Activated CD4-positive, CD25-positive, alpha-beta regulatory T cell treated with anti-CD3 and anti-CD28 coated beads, Interleukin-2, amount 50 U/mL, for 24 hours (primary cell): ENCODE results near the gene ATP11A.
A peak's percentile ranks its signal among the peaks of the same experiment; 100 is the strongest.
"Not testable (repeated sequence)": the region's sequence is repeated elsewhere in the genome, so short reads cannot be mapped to it uniquely, and the experiment has no call there.

Experiments used
- ATAC-seq, 2 donors: fragments of 150-1000 bp; cut with Tn5 transposase; one replicate each; pipeline ENCODE4 v1.10.0; 2021; ENCODE audit warnings: mild to moderate bottlenecking in 1 of 2, moderate library complexity in 1 of 2

The ATP11A gene

GRCh38 chr13:112693831-112694497, 4.1 kb downstream of the ATP11A start:
- ATAC-seq = no peak

DNA sequence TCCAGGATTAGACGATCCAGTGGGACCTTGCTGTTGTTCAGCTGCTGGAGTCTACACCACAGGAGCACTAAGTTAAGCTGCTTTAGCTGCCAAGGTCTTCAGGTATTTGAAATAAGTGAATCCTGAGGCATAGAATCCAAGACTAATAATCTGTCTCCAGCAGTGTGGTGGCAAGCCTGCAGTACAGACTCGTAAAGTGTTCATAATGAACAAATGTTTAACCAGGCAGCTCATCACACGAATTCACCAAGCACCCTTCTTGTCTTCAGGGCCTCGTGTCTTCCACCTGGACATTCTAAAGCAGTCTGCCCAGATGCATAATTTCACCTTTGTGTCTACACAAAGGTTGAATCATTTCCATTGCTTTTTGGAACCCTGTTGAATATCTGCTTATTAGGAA, 5.3 kb downstream of the ATP11A start:
- ATAC-seq = no peak

DNA sequence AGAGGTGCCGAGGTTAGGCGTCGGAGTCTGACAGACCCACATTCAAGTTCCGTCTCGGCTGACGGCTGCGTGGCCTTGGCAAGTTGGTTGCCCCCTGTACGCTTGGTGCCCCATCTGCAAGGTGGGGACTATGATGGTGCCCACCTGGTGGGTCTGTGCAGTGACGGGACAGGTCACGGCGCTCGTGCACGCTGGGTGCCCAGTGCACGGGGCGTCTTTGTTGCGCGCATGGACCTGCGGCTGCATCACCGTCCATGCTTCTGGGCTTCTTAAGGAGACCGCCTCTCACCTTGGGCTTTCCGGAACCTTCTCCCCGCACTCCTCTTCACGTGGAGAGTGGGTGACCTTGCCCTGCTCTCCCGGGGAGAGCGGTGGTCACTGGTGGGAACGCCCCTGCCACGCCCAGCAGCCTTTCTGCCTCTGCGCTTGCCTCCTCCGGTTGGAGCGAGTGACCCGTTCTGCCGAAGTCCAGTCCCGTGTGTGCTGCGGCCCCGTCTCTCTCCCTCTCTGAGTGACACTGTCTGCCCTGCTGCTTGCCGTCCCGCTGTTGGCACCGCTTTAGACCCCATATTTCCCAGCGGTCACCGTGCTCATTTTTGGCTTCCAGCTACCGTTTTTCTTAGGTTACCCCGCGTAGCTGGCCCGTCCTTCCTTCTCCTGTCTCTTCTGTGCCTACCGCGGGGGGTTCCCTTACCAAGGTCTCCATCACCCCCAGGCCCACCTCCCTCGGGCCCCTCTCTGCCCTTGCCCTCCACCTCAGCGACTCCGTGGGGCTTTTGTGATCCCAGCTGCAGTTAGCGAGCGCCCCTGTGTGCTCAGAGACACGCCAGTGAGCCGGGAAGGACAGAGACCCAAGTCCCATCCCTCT, 6.4 kb downstream of the ATP11A start:
- ATAC-seq = no peak

DNA sequence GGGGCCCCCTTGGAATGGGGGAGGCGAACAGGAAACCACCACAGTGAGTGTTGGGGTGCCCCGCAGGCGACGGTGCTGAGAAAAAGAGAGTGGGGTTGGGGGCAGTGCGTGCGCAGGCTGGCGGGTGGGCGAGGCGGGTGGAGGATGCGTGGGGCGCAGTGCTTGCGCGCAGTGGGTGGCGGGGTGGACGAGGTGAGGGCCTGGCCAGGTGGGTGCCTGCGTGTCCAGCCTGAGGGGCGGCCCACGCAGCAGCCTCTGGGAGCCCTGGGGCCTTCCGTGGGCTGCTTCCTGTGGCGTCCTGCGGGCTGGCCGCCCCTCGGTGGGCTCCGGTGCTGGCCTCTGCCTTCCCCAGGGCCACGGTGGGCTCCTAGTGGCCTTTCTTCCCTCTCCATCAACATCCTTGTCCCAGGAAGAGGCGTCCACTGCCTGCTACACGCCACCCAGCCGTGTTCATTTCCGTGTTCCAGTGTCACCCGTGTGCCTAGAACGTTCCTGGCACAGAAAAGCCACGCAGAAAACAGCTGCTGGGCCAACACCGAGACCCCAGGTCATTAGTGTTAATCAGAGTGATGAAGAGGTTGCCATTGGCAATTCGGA, 7.1 kb downstream of the ATP11A start:
- ATAC-seq = no peak

- no peak for ATAC-seq
Observed at GRCh38 chr13:112697756-112698655, 8.2 kb downstream of the ATP11A start.

- ATAC-seq = no peak
Observed at GRCh38 chr13:112699322-112699918, 9.6 kb downstream of the ATP11A start.

DNA sequence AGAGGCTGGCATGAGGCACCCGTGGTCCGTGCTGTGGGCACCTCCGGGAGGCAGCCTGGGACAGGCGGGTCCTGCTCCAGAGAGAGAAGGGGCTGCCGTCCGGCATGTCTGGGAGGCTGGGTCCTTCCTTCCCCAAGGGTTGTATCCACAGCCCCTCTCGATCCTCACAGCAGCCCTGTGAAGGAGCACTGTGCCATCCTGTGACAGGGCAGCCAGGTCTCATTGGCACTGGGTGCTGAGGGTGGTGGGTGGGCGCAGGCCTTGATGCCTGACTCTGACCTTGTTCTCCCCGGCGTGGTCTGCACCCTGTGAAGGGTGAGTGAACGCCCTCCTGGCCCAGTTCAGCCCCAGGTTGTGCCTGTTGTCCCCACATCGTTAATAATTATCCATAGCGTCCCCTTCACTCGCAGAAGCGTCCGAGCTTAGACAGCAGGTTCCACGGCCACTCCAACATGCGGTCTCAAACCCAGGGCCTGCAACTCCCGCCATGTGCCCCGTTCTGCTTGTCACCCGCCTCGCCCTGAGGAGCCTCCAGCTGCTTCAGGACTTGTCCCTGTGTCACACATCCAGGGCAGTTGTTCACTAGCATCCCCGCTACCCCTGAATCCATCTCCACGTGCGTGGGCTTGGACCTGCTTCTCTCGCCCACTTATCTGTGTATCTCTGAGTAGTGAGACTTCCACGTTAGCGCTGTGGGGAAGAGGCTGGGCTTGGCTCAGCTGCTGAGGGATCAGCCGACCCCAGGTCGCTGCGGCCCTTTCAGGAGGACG, 10.6 kb downstream of the ATP11A start:
- no peak for ATAC-seq

- ATAC-seq = no peak
Observed at GRCh38 chr13:112702341-112702985, 12.6 kb downstream of the ATP11A start.

DNA sequence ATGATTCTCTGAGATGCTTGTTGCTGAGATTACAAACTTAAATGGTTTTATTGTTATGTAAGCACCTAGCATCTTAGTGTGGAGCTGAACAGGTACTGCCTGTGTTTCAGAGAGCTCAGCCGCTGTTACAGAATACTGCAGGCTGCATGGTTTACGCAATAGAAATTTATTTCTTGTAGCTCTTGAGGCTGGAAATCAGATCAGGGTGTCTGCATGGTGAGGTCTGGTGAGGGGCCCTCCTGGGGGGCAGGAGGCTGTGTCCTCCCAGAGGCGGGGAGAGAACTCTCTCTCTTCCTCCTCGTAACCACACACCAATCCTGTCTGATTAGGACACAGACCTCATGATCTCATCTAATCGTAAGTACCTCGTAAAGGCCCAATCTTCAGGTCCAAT, 13.1 kb downstream of the ATP11A start:
- ATAC-seq = no peak

DNA sequence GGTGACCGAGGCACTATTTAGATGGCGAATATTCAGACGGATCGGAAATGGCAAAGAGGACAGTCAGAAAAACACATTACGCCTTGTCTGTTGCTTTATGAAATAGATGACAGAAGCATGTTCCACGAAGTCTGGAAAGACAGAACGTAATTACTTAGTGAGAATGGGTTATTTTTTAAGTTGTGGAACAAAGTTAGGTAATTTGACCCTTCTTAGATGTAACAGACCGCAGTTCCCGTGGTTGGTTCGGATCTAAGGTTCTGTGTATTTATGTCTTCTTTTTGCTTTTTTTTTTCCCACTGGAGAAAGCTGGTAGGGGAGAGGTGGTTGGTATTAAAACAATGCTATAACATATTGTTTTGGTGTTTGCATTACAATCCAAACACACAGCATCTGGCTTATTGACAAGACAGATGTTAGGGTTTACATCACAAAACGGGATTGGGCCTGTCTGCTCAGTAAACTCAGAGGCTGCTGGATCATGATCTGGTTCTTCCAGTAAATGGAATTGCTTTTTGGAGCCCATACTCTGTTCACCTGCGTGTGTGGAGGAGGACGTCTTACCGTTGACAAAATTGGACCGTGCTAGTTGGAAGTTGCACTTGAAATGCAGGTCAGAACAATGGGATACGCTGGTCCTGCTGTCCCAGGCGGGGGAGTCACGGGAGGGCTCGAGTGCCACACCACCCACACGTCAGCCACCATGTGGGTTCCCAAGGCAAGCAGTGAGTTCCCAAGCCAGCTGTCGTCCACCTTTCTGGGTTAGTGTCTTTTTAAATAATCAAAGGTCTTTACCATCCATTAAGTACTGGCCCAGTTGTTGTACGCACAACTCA, 13.8 kb downstream of the ATP11A start:
- ATAC-seq = no peak

DNA sequence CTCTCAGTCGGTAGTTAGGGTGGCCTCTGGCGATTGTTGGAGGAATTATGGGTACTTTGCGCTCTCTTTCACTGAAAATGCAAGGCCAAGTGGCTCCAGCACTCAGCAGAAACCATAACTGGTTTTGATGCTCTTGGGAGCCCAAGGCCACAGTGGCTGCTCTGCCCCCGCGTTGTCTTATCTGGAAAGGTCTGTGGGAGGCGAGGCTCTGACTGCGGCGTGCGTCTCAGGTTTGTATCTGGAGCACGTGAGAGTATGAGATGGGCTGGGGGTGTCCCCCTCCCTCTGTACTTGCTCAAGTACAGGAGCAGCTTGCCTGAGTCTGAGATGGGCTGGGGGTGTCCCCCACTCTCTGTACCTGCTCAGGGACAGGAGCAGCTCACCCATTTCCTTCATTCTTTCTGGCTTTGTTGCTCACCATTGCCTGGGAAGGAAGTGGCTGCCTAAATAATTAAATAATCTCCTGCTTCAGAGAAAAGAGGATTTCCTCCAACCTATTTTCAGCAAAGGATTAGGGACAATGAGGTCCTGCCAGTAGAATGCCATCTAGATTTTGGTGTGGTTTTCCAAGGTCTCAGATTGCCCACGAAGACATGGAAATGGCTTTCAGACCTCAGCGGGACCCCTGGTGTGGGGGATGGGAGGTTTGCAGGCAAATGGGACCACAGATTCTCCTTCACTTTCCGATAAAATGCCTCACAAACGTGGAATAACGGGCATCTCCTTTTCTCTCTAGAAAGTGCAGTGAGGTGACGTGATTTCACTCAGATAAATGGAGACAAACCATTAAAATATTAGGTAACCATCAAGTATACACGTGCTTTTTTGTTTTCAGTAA, 14.7 kb downstream of the ATP11A start:
- ATAC-seq = peak in 1 of 2 donors; percentile 17

GRCh38 chr13:112705286-112705685, 15.4 kb downstream of the ATP11A start:
- ATAC-seq = no peak

DNA sequence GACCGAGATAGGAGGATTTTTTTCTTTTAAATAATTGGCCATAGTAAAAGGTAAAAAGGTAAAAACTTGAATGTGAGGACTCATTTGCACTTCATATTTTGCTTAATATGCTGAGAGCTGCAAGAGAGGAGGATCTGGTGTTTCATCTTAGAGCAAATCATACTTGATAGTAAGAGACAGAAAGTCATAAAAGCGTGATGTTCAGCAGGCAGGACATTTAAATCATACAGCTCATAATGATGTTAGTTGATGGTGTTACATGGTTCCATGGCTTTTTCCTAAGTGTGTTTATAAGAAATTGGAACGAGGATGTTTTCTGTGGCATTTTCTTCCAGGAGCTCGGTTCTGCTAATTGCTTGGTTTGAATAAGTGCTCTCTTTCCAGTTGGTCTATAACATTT, 16.3 kb downstream of the ATP11A start:
- ATAC-seq = no peak

GRCh38 chr13:112708560-112709240, 18.9 kb downstream of the ATP11A start:
- ATAC-seq = no peak

- ATAC-seq = not testable (repeated sequence)
Observed at GRCh38 chr13:112709316-112709715, 19.5 kb downstream of the ATP11A start.

GRCh38 chr13:112709825-112710783, 20.3 kb downstream of the ATP11A start:
- ATAC-seq = no peak

DNA sequence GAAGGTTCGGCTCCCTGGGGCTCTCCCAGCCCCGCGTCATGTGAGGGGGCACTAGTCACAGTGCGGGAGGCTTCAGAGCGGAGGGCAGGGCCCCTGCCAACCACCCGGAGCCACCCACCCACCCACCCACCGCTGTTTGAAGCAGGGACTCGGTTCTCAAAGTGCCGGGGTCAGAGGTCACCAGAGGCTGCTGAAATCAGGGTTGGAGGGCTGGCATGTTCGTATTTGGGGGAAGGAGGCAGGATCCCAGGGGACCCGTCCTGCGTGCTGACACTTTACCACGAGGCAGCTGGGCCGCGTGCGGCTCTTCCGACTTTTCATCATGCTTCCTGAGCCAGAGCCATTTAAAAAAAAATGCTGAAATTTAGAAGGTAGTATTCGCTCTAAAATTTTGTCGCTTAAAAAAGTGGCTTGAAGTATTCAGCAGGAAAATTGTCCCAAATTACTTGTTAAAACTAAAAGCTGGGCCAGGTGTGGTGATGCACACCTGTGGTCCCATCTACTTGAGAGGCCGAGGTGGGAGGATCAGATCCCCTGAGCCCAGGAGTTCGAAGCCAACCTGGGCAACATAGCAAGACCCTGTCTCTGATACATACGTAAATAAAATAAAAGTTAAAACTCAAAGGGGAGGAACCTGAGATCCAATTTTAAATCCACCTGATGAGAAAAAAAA, 21.2 kb downstream of the ATP11A start:
- ATAC-seq = no peak
